ENCODE measurements around the gene KAZN.

KAZN gene

DNA sequence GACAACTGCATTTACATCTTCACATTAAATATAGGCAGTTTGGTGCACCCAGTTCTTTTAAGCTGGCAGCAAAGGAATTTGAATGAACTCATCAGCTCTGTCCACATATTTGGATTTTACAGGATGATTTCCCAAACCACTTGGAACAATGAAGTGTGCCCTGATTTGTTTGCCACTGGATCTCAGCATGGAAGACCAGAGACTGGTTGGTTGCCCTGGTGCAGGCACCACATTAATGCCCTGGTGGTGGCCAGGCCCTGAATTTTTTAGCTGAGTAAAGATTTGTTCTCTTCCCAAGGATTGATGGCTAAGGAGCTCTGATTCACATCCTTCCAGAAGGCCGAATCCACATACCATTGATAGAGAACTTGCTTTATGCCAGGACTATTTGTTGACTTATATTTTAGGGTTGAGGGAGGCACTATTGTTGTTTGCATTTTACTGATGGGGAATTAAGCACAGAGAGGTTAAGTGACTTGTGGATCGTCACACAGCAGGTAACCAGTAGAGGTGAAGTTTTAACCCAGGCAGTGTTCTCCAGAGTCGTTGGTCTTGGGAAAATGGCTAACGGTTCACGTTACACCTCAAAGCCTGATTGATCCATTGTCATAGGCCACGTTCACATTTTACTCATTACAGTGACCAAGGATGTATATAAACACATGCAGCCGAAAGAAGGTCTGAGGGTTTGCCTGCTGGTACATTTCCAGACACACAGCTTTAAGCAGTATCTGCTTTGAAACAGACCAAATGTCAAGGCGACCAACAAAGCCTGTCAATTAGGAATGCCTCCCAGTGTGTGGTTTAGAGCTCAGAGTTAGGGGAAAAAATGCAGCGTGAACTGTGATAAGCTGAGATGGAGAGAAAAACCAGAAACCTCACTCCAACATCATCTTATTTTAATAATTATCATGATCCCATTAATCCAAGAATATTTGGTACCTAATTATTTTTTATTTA, 50.7 kb downstream of the KAZN start:
- DNase-seq, result no peak

DNA sequence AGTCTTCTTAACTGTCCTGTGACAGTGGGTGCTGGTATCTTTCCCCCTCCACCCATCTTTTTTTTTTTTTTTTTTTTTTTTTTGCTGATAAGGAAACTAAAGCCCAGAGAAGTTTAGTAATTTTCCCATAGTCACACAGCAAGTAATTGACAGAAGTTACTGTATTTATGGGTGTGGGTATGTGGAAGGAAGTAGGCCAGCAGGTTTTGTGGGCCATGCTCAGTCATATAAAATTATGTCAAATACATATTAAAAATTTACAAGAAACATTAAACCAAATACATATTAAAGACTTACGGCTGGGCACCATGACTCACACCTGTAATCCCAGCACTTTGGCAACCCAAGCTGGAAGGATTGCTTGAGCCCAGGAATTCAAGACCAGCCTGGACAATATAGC, 51.5 kb downstream of the KAZN start:
- no peak for DNase-seq

DNA sequence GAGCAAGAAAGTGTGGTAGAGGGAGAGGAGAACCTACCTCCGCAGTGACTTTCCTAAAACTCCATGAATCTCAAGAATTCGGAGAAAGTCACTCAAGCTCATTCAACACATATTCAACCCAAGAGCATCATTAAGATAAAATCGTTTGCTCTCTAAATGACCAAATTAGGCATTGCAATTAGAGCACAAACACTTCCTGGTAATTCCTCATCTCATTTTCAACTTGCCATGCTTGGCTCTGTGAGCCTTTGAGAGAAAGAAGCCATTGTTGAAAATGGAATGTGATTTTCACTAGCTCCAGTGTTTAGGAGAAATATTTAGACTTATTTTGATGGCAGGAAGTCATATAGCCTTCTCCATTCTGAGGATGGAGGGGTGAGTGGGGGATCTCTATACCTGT, 52.5 kb downstream of the KAZN start:
- DNase-seq, result no peak

DNA sequence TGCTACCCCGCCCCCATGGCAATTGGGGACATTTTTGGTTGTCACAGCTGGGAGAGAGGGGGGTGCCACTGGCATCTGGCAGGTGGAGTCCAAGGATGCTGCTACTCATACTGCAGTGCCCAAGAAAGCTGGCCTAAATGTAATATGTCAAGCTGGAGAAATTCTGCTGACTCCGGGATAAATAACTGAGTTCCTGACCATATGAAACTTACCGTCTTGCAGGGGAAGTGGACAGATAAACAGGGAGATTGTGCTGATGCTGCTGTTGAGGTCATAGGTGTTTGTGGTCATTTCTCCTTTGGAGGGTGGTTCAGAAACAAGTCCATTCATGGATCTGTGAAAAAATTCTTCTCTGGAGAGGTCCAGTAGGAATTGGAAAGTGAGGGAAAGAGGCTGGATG, 54.4 kb downstream of the KAZN start:
- DNase-seq, result no peak

DNA sequence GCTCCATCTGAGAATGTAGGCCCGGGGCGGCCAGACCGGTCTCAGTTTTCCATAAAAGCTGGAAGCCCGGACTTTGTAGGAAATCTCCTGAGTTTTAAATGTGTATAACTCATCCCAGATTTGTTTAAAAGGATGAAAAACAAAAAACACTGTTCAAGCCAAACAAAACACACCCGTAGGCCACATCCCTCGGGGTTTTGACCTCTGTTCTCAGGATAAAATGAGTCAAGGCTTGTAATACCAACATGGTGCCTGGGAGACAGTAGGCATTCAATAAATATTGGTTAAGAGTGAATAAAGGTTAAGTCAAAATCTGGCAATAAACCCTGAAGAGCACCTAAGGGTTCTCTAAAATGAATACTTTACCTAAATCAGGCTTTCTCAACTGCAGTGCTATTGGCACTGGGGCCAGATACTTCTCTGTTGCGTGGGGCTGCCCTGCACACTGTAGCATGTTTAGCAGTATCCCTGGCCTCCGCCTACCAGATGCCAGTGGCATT, 55.0 kb downstream of the KAZN start:
- no peak for DNase-seq

DNA sequence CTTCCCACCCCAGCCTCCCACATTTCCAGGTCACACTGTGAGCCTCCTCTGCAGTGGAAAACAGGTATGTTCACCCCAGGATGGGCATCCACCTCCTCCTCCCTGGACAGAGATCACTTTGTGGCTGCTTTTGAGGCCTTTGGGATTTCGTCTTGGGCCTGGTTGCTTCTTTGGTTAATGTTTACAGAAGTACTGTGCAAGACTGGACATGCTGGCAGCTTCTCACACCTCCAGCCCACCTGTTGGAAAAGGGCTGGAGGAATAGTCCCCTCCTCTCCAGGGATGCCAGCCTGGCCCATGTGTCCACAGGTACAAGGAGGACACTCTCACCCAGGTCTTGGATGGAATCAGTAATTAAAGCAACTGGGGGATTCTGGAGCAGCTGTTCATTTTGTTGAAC, 56.1 kb downstream of the KAZN start:
- DNase-seq, result no peak

DNA sequence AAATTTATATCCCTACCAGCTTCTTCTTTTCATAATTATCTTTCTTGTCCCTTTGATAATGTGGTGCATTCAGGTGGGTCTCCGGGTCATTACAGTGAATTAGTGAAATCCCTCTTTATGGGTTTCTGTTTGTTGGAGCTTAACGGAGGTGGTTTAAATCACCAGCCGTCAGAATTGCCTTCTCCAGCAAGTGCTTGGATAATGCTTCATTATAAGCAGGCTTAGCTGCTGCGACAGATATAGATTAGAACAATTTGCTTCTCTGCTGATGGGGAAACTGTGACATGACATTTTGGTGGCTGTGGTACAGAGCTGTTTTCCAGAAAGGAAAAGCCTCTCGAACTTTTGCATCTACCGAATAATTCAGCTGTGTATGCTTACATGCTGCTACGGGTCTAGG, 56.9 kb downstream of the KAZN start:
- DNase-seq, result no peak

DNA sequence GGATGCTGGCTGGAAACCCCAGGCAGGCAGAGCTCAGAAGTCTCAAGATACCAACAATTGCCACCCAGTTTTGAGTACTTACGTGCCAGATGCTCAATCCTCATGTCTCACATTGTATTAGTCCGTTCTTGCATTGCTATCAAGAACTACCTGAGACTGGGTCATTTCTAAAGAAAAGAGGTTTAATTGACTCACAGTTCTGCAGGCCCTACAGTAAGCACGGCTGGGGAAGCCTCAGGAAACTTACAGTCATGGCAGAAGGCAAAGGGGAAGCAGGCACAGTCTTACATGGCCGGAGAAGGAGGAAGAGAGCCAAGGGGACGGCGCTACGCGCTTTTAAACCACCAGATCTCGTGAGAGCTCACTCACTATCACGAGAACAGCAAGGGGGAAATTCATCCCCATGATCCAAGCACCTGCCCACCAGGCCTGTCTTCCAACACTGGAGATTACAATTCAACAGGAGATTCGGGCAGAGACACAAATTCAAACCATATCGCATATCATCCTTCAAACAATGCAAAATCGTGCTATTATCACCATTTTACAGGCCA, 58.0 kb downstream of the KAZN start:
- no peak for DNase-seq

DNA sequence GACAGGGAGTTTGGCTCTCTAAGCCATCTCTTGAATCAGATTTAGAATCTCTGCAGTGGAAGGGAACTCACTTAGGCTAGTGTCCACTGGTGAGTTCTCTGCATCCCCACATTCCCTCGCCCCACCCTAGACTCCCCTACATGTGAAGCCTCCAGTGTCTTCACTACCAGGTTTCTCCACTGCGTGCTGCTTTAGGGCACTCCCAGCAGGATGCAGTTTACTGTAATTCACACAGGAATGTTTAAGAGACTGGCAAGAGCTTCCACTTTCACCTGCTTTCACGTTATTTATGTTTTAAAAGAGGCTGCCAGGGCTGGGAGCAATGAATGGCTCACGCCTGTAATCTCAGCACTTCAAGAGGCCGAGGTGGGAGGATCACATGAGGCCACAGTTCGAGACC, 60.2 kb downstream of the KAZN start:
- DNase-seq, result no peak

DNA sequence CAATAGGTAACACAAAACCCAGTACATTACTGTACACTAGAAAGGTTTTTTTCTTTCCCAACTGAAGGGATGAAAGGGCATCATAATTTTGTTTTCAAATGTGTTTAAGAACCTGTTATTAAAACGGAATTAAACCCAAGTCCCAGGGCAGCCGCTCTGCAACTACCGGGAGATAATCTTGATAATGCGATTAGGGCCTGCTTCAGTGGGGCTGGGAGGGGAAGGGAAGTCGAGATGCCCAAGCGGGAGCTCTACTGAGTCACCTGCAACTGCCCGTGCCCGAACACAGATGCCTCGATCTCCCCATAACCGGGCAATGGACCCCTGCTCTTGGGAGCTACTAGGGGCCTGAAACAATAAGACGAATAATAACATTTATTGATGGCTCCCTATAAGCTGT, 61.4 kb downstream of the KAZN start:
- no peak for DNase-seq

DNA sequence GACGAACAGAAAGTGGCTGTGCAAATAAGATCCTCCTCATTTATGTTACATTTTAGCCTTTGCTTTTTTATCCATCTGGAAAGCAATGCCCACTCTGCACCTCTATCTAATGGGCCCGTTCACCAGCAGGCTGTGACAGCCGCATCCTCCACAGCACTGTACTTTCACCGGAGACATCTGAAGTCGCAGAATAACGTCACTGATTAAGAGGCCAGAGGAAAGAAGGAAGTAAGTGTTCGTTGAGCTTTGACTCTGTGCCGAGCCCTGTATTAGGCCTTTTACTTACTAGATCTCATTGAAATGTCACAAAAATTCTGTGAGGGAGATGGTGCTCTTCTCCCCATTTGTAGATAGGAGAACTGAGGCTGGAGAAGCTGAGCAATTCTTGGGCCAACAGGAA, 62.3 kb downstream of the KAZN start:
- DNase-seq, result no peak

DNA sequence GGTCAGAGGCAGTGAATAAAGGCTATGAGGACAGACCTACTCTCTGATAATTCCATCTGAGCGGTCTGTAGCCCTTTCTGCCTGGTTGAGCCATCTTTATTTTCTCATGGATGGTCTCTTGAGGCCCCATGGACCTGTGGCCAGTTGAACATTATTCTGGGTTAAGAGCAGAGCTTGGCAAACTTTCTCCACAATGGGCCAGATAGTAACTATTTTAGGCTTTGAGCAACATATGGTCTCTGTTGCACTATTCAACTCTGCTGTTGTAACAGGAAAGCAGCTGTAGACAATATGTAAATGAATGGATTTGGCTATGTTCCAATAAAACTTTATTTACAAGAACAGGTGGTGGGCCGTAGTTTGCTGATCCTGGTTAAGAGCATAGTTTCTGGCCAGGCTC, 62.7 kb downstream of the KAZN start:
- DNase-seq, result no peak

DNA sequence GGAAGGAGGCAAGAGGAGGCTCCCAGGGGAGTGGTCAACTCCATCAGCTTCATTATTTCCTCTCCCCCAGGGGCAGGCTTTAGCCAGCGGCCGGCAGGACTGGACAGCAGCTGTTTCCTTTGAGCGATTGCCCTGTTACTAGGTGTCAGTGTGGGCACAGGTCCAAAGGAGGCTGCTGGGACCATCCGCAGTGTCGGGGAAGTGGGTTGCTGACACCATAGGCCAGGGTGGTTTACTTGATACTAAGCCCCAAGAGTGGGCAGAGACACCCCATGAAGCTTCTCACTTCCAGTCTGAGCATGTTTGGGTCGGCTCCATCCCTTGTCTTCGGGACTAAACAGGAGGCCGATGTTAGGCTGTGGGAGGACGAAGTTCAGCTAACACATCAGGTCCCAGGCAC, 63.6 kb downstream of the KAZN start:
- DNase-seq, result no peak

DNA sequence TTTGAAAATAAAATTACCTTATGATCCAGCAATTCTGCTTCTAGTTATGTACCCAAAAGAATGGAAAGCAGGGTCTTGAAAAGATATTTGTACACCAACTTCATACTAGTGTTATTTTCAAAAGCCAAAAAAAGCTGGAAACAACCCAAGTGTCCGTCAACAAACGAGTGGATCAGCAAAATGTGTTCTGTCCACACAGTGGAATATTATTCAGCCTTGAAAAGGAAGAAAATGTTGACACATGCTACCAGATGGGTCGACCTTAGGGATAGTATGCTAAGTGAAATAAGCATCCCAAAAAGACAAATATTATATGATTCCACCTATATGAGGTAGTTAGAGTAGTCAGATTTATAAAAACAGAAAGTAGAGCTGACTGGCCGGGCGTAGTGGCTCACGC, 65.3 kb downstream of the KAZN start:
- DNase-seq, result no peak

DNA sequence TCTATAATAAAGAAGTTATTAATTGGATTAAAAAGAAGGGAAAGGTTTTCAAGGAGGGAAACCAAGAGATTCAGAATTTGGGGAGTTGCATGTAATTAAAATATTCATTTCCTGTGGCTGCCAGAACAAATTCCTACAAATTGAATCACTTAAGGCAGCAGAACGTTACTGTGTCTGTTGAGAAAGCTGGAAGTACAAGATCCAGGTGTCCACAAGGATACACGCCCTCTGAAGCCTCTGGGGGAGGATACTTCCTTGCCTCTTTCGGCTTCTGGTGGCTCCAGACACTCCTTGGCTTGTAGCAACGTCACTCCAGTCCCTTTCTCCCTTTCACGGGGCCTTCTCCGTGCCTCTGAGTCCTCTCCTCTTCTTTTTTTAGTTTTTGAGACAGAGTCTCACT, 67.9 kb downstream of the KAZN start:
- DNase-seq, result no peak

DNA sequence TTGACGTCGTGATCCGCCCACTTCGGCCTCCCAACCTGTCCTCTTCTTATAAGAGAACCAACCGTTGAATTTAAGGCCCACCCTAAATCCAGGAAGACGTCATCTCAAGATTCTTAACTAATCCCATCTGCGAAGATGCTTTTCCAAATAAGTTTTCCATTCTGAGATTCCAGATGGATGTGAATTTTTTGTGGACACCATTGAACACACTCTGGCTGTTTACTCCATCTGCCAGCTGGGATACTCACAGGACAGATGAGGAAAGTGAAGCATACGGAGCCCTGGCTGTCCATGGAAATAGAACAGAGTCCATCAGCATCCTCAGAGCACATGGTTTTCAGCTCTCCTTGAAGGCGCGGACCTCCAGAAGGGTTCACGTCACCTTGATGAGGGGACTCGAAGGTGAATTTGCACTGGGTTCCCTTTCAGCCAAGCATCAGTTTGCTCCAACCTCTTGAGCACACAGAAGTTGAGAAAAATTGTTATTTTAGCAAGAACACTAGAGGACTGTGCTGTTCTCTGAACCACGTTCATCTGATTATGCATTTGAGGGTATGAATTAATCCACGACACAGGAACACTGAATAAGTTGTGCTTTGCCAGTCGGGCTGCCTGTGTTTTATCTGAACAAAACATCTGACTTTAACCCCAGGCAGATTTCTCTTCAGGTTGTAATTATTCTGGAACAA, 68.6 kb downstream of the KAZN start:
- DNase-seq, result no peak

DNA sequence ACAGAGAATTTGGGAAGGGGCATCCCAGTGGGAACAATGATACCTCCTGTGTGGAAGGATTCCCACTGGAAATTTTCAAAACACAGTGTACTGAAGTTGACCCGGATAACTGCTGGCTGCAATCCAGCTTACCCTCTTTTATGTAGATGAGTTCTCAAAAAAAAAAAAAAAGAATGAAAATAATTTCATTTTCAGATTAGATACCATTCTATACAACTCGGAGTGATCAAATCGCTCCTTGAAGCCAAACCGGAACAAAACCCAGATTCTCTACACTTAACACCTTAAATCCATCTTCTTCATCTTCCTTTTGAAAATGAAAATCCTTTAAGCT, 69.1 kb downstream of the KAZN start:
- no peak for DNase-seq

DNA sequence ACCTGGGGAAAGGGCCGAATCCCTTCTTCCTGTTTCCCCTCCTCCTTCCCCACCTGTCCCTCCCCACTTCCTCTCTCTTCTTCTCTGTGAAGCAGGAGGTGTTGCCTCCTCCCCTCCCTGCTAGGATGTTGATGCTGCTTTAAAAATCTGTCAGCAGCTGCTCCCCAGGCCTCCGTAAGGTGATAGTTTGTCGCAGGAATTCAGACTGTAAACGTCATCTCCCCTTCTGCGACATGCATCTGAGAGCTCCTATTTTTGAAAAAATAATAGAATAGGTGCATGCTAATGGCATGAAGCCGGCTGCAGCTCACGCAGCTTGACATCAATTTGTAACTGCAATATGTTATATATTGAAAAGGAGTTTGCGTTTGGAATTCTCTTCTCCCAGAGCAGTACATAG, 70.1 kb downstream of the KAZN start:
- DNase-seq, result no peak

DNA sequence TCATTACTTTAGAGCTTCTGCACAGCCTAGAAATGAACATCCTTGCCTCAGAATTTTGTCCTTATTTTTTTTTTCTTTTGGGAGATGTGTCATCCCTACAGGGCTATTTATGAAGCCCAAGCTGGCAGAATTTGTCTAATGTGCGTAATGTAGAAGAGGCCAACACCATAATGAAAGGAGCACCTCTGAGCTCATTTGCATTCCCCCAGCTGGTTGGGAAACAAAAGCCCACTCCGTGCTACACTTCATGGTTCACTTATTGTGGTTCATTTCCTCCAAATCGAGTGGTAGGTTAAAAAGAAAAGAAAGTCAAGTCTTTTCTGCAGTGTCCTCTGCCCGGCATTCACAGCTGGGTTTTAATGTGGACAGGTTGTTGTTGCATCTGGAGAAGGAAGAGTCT, 73.5 kb downstream of the KAZN start:
- no peak for DNase-seq

DNA sequence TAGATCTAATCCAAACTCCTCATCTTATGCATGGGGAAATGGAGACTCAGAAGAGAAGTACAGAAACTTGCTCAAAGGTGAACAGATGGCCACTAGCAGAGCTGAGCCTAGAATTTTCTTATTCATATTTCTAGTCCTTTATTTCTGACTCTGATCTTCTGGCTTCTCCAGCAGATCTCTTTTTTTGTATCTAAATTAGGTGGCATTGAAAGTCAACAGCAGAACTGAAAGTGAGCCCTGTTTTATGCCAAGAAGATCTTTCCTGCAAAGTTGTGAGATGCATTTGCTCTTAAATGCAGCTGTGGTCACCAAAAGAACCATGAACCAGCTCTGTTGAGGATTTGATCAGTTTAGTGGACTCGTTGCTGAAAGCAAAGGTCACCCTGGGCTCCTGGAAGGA, 75.5 kb downstream of the KAZN start:
- DNase-seq, result no peak

DNA sequence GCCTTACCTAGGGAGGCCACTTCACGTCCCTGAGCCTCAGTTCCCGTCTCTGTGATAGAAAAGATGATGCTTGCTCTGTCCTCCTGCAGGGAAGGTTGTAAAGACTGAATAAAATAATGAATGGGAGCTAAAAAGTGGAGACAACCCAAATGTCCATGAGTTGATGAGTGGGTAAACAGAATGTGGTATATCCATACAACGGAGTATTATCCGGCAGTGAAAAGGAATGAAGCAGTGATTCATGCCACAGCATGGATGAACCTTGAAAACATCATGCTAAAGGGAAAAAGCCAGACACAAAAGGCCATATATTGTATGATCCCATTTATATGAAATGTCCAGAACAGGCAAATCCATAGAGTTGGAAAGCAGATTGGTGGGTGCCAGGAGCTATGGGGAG, 77.9 kb downstream of the KAZN start:
- DNase-seq, result no peak

DNA sequence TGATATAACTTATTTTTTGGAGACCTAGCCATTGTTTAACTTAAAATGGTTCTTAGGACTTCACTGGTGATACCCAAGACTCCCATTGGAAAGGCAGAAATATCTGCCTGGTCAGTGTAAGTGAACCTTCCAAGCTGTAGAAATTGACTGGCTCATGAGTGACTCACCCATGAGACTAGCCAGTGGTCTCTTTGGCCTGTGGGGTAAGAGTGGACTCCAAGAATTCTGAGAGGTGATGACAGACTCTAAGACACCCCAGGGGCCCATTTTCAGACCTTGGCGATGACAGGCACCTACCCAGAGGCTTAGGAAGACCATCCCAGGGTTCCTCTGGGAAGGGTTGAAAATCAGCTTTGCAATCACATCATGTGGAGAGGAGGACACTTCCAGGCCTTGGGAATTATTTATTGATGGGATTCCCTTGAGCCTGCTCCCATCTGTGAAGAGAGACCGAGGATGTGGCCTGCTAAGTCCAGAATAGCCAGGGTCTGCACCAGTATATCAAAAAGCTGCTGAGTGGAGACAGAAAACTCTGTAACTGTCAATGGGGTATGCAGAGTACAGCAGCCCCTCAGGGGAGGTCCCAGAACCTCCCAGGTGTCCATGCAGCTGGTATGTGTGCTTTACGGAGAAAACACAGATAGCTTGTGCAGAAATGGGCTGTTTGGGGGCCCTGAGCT, 78.9 kb downstream of the KAZN start:
- no peak for DNase-seq

DNA sequence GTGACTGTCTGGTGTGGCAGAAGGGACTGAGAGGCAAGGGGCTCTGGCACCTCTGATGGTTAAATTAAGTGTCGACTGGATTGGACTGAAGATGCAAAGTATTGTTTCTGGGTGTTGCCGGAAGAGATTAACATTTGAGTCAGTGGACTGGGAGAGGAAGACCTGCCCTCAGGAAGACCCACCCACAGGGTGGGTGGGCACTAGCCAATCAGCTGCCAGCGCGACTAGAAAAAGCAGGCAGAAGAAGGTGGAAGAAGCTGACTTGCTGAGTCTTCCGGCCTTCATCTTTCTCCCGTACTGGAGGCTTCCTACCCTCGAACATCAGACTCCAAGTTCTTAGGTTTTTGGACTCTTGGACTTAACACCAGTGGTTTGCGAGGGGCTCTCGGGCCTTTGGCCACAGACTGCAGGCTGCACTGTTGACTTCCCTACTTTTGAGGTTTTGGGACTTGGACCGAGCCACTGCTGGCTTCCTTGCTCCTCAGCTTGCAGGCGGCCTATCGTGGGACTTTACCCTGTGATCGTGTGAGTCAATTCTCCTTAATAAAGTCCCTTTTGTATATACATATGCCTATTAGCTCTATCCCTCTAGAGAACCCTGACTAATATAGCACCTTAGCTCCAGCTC, 79.6 kb downstream of the KAZN start:
- DNase-seq, result no peak

Measured in CD4-positive, alpha-beta T cell treated with Interleukin-10 for 1 hour (primary cell).